Gastrocnemius medialis (tissue), 4 donors: ENCODE results near the gene MMEL1.

Experiments
- POLR2A ChIP-seq, 2 donors: fragments of 450-650 bp; IDR thresholded peaks; one replicate each; pipeline ENCODE4 v1.6.1; 2017; ENCODE audit warnings: antibody characterized with exemption in 2 of 2, mild to moderate bottlenecking in 2 of 2, moderate library complexity in 2 of 2
- TF ChIP-seq, protein P1 (sequence below), 5 experiments: fragments of 450-650 bp in 3 of 5; fragments of 200-600 bp in 2 of 5; sonication (generic) in 2 of 5; IDR thresholded peaks in 4 of 5; conservative IDR thresholded peaks in 1 of 5; 1 replicate in 4 of 5; 2 replicates in 1 of 5; pipeline ENCODE4 v1.5.1; 2016 to 2019; ENCODE audit warnings: antibody characterized with exemption in 5 of 5, mild to moderate bottlenecking in 3 of 5, moderate library complexity in 3 of 5

DNA sequence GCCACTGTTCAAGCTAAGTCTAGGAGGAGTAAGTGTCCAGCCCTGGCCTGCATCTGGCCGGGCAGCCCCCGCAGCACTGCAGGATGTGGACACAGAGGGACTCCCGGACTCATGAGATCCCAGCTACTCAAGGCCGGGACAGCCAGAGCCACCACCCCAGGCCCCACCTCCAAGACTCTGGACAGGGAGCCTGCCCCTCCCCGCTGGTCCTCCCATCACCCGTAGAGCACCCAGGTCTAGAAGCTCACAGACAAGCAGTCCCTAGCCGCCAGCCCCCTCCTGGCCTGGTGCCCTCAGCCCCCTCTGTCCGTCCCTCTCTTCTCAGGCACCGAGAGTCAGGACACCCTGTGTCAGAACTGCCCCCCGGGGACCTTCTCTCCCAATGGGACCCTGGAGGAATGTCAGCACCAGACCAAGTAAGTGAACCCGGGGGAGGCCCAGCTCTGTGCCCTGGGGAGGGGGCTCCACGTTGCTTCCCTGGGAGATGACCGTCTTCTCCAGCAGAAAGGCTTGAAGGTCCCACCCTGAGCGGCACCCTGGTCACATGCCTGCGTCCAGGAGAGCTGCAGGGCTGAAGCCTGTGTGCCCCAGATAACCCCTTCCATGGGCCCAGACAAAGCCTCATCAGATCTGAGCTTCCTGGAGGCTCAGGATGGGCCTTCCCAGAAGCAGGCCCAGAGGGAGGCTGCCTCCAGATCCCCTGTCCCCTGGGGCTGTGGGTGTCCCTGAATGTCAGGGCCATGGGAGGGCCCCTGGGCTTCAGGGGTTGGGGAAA is 72.3 kb downstream of the MMEL1 start:
- TF ChIP-seq, protein P1, sequence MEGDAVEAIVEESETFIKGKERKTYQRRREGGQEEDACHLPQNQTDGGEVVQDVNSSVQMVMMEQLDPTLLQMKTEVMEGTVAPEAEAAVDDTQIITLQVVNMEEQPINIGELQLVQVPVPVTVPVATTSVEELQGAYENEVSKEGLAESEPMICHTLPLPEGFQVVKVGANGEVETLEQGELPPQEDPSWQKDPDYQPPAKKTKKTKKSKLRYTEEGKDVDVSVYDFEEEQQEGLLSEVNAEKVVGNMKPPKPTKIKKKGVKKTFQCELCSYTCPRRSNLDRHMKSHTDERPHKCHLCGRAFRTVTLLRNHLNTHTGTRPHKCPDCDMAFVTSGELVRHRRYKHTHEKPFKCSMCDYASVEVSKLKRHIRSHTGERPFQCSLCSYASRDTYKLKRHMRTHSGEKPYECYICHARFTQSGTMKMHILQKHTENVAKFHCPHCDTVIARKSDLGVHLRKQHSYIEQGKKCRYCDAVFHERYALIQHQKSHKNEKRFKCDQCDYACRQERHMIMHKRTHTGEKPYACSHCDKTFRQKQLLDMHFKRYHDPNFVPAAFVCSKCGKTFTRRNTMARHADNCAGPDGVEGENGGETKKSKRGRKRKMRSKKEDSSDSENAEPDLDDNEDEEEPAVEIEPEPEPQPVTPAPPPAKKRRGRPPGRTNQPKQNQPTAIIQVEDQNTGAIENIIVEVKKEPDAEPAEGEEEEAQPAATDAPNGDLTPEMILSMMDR (IDR thresholded peaks at IDR 0.05 in 4 of 5, conservative IDR thresholded peaks at IDR 0.05 in 1 of 5): no peak
- no peak for TF ChIP-seq POLR2A (IDR thresholded peaks at IDR 0.05)
